PC-3 (cell line): Measurements from ENCODE around the gene OTOP1.
"Not testable (repeated sequence)": the region's sequence is repeated elsewhere in the genome, so short reads cannot be mapped to it uniquely, and the experiment has no call there.

ENCODE experiments used
- CTCF ChIP-seq: fragments of 300-600 bp; sonication (generic); conservative IDR thresholded peaks from 2 replicates; pipeline ENCODE4 v1.5.1; 2017; ENCODE audit warnings: antibody characterized with exemption, low read depth, mild to moderate bottlenecking, low read length
- EZH2 ChIP-seq: fragments of 300-600 bp; sonication (generic); IDR thresholded peaks from one replicate; pipeline ENCODE4 v1.6.1; 2017; ENCODE audit warnings: antibody characterized with exemption, mild to moderate bottlenecking, low read length; ENCODE audit not compliant: unreplicated experiment
- EZH2phosphoT487 ChIP-seq: fragments of 300-600 bp; sonication (generic); IDR thresholded peaks from 2 replicates; pipeline ENCODE4 v1.6.1; 2018; ENCODE audit warnings: mild to moderate bottlenecking, antibody characterized with exemption, low read length, borderline replicate concordance

- not testable (repeated sequence) for TF ChIP-seq CTCF, EZH2, EZH2phosphoT487
These were observed 60.9 kb downstream of the OTOP1 start for GRCh38 chr4:4165701-4166392.
